Measurements from ENCODE around the gene CXCL11.
"Not testable (repeated sequence)": the region's sequence is repeated elsewhere in the genome, so short reads cannot be mapped to it uniquely, and the experiment has no call there.

The CXCL11 gene

GRCh38 chr4:76058302-76058701 lies 22.4 kb upstream of the CXCL11 start:
- Mint-ChIP-seq H3K4me1 (ENCODE audit: low read depth) (peaks cover 70% of the 10 kb centered on the region), H3K36me3 (ENCODE audit: low read depth) (no peaks in the 10 kb centered on the region), H3K27me3 (peaks cover 40% of the 10 kb centered on the region), H3K4me3 (peak overlapping the region; percentile 1), H3K27ac (peak overlapping the region; percentile 89), H3K9me3 (no peaks in the 10 kb centered on the region)
- DNase-seq, result no peak

DNA sequence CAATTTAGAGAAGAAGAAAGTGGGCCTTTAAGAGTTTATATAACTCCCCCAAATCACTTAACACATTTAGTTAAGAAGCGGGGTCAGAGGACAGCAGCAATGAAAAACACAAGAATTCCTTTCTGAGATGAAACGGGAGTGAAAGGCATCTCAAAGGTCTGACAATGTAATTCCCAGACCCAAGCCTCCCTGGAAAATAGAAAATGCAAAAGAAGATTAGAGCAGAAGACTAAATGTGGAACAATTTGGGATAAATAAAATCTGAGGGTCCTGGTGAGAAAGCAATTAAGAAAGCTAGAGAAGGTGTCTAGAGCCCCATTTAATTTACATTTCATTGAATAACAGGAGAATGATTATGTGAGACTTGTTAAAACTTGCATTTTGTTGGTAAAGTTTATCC lies 19.6 kb upstream of the CXCL11 start:
- no peaks in the 10 kb centered on the region for H3K9me3 Mint-ChIP-seq

GRCh38 chr4:76055016-76055415 lies 19.1 kb upstream of the CXCL11 start:
- DNase-seq, result no peak
- H3K9me3 Mint-ChIP-seq, result no peaks in the 10 kb centered on the region
- H3K36me3 Mint-ChIP-seq (ENCODE audit: low read depth), result no peaks in the 10 kb centered on the region
- no peak overlapping the region for H3K4me3 Mint-ChIP-seq
- H3K27me3 Mint-ChIP-seq, result peaks cover 24% of the 10 kb centered on the region
- H3K27ac Mint-ChIP-seq, result peak overlapping the region; percentile 8
- peaks cover 49% of the 10 kb centered on the region for H3K4me1 Mint-ChIP-seq (ENCODE audit: low read depth)

More for the DNA sequence above, 19.6 kb upstream of the CXCL11 start:
- Mint-ChIP-seq H3K27me3 (peaks cover 26% of the 10 kb centered on the region), H3K27ac (peak overlapping the region; percentile 8), H3K36me3 (ENCODE audit: low read depth) (no peaks in the 10 kb centered on the region), H3K4me3 (no peak overlapping the region), H3K4me1 (ENCODE audit: low read depth) (peaks cover 53% of the 10 kb centered on the region)
- DNase-seq, result no peak

DNA sequence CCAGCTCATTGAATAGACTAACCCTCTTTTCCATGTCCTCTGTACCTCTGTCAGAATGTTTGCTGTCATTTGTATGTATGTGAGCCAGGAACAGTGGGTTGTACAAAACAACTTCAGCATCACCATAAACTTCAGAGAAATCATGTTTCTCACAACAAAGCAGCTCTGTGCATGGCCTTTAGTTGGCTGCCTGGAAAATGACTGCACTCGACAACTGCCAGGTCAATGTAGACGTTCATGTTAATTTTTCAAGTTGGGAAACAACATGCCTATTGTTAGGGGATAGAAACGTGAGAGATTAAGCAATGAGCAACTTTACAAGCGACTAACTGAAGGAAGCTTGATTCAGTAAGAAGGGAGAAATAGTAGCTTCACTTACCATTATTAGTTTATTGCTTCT lies 17.9 kb upstream of the CXCL11 start:
- no peaks in the 10 kb centered on the region for H3K9me3 Mint-ChIP-seq
- peaks cover 28% of the 10 kb centered on the region for H3K27me3 Mint-ChIP-seq
- no peak overlapping the region for H3K27ac Mint-ChIP-seq
- H3K36me3 Mint-ChIP-seq (ENCODE audit: low read depth), result no peaks in the 10 kb centered on the region
- H3K4me1 Mint-ChIP-seq (ENCODE audit: low read depth), result peaks cover 36% of the 10 kb centered on the region
- no peak for DNase-seq
- no peak overlapping the region for H3K4me3 Mint-ChIP-seq

DNA sequence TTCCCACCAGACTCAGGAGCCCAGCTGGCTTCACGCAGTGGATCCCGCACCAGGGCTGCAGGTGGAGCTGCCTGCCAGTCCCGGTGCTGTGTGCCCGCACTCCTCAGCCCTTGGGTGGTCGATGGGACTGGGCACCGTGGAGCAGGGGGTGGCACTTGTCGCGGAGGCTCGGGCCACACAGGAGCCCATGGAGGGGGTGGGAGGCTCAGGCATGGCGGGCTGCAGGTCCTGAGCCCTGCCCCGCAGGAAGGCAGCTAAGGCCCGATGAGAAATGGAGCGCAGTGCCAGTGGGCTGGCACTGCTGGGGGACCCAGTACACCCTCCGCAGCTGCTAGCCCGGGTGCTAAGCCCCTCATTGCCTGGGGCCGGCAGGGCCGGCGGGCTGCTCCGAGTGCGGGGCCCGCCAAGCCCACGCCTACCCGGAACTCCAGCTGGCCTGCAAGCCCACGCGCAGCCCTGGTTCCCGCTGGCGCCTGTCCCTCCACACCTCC lies 14.7 kb upstream of the CXCL11 start:
- Mint-ChIP-seq H3K27me3 (peaks cover 21% of the 10 kb centered on the region), H3K4me1 (ENCODE audit: low read depth) (peaks cover 10% of the 10 kb centered on the region)
- H3K36me3 Mint-ChIP-seq (ENCODE audit: low read depth); H3K4me3 Mint-ChIP-seq; H3K27ac Mint-ChIP-seq; DNase-seq; H3K9me3 Mint-ChIP-seq: not testable (repeated sequence)

- H3K36me3 Mint-ChIP-seq (ENCODE audit: low read depth); DNase-seq; H3K9me3 Mint-ChIP-seq; H3K4me3 Mint-ChIP-seq; H3K27ac Mint-ChIP-seq; H3K4me1 Mint-ChIP-seq (ENCODE audit: low read depth): not testable (repeated sequence)
- peaks cover 15% of the 10 kb centered on the region for H3K27me3 Mint-ChIP-seq
Measured at GRCh38 chr4:76049860-76050416, 14.1 kb upstream of the CXCL11 start.

- not testable (repeated sequence) for H3K27ac Mint-ChIP-seq; H3K36me3 Mint-ChIP-seq (ENCODE audit: low read depth); H3K4me3 Mint-ChIP-seq; H3K9me3 Mint-ChIP-seq; DNase-seq
- Mint-ChIP-seq H3K4me1 (ENCODE audit: low read depth) (peaks cover 14% of the 10 kb centered on the region), H3K27me3 (peaks cover 13% of the 10 kb centered on the region)
Measured at GRCh38 chr4:76044686-76045085, 8.8 kb upstream of the CXCL11 start.

- not testable (repeated sequence) for DNase-seq; H3K27ac Mint-ChIP-seq; H3K27me3 Mint-ChIP-seq; H3K4me3 Mint-ChIP-seq; H3K36me3 Mint-ChIP-seq (ENCODE audit: low read depth); H3K9me3 Mint-ChIP-seq
- peaks cover 14% of the 10 kb centered on the region for H3K4me1 Mint-ChIP-seq (ENCODE audit: low read depth)
Measured at GRCh38 chr4:76043306-76043705, 7.4 kb upstream of the CXCL11 start.

- H3K4me3 Mint-ChIP-seq, result peak overlapping the region; percentile 33
- H3K27me3 Mint-ChIP-seq; H3K9me3 Mint-ChIP-seq; DNase-seq; H3K36me3 Mint-ChIP-seq (ENCODE audit: low read depth): not testable (repeated sequence)
- H3K4me1 Mint-ChIP-seq (ENCODE audit: low read depth), result peaks cover 14% of the 10 kb centered on the region
- peak overlapping the region; percentile 83 for H3K27ac Mint-ChIP-seq
Measured at GRCh38 chr4:76042241-76042998, 6.5 kb upstream of the CXCL11 start.

- H3K9me3 Mint-ChIP-seq, result no peaks in the 10 kb centered on the region
- H3K27ac Mint-ChIP-seq, result no peak overlapping the region
- peaks cover 6% of the 10 kb centered on the region for H3K4me1 Mint-ChIP-seq (ENCODE audit: low read depth)
- H3K36me3 Mint-ChIP-seq (ENCODE audit: low read depth), result no peaks in the 10 kb centered on the region
- no peak for DNase-seq
- H3K4me3 Mint-ChIP-seq, result no peak overlapping the region
- H3K27me3 Mint-ChIP-seq, result peaks cover 3% of the 10 kb centered on the region
Measured at GRCh38 chr4:76036855-76037254, 985 bp upstream of the CXCL11 start.

DNA sequence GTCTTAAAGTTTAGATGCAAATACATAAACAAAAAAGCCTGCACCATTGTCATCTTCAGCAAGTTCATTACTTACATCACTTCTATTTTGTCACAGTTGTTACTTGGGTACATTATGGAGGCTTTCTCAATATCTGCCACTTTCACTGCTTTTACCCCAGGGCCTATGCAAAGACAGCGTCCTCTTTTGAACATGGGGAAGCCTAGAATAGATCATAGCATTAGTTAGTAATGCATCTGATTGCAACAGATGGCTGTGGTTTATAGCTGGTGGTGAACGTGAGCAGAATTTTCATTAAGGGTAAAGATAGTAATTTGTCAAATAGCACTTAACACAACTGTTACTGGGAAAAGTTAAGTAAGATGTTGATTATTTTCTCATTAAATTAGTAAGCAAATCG lies 729 bp downstream of the CXCL11 start:
- Mint-ChIP-seq H3K4me3 (no peak overlapping the region), H3K27me3 (peaks cover 3% of the 10 kb centered on the region), H3K4me1 (ENCODE audit: low read depth) (peaks cover 3% of the 10 kb centered on the region), H3K9me3 (no peaks in the 10 kb centered on the region), H3K36me3 (ENCODE audit: low read depth) (no peaks in the 10 kb centered on the region), H3K27ac (no peak overlapping the region)
- DNase-seq, result no peak

- DNase-seq, result no peak
- H3K27ac Mint-ChIP-seq, result no peak overlapping the region
- H3K4me1 Mint-ChIP-seq (ENCODE audit: low read depth), result peaks cover 22% of the 10 kb centered on the region
- H3K27me3 Mint-ChIP-seq, result peaks cover 3% of the 10 kb centered on the region
- H3K4me3 Mint-ChIP-seq, result no peak overlapping the region
- H3K9me3 Mint-ChIP-seq, result no peaks in the 10 kb centered on the region
- no peaks in the 10 kb centered on the region for H3K36me3 Mint-ChIP-seq (ENCODE audit: low read depth)
Measured at GRCh38 chr4:76029300-76029699, 6.6 kb downstream of the CXCL11 start.

DNA sequence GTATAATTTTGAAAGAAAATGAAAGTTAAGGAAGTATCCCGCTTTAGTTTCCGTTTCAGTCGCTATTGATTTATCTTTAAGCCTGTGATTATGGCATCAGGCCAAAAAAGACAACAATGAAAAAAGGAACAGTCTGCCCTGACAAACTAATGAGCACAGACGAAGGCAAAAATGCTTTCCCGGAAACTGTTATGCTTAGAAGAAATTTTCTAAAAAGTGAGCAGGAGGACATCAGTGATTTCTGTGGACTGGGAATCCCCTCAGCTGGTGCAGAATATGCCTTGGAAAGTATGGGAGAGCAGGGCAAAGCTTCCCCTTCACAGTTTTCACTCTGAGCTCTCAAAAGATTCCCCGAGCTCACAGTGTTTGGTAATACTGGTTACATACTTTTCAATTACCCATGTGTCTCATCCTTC lies 7.5 kb downstream of the CXCL11 start:
- Mint-ChIP-seq H3K27ac (no peak overlapping the region), H3K9me3 (no peaks in the 10 kb centered on the region), H3K4me1 (ENCODE audit: low read depth) (peaks cover 31% of the 10 kb centered on the region), H3K4me3 (peak overlapping the region; percentile 6), H3K27me3 (no peaks in the 10 kb centered on the region), H3K36me3 (ENCODE audit: low read depth) (no peaks in the 10 kb centered on the region)
- DNase-seq, result no peak

DNA sequence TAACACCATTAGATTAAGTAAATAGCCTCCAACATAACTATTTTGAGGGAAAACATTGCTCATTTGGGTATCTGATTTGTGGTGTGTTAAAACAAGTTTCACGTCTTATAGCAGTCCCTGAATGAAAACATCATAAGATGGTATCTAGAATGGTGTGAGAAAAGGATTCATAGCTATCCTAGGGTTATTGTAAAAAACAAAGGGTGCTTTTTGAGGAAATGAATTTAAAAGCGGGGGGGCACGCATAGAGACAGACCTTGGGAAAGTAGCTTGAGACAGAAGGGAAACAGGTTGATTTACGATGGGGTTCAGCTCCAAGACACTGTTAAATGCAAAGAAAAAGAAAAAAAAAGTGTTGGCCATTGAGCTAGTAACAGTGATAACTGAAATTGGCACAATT lies 11.8 kb downstream of the CXCL11 start:
- no peak for DNase-seq
- Mint-ChIP-seq H3K27ac (peak overlapping the region; percentile 63), H3K4me3 (no peak overlapping the region), H3K4me1 (ENCODE audit: low read depth) (peaks cover 36% of the 10 kb centered on the region), H3K9me3 (no peaks in the 10 kb centered on the region), H3K27me3 (peaks cover 4% of the 10 kb centered on the region), H3K36me3 (ENCODE audit: low read depth) (no peaks in the 10 kb centered on the region)

DNA sequence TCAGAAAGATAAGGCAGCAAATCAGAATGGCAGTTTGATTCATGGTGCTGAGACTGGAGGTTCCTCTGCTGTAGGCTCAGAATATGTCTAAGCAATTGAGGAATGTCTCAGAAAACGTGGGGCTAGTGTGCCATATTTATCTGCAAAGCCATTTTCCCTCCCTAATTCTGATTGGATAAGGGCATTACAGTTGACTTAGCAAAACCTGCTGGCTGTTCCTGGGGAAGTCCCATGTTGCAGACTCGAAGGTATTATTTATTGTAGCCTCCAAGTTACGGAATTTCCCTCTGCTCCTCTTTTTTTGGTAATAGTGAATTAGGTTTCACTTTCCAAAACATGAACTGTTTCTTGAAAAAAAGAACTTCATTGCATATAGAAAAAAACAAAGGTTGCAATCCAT lies 12.5 kb downstream of the CXCL11 start, which contains the start of gene CXCL10:
CXCL10 (minus strand) TSS at position 109 of the 400 bp plus-strand sequence; CDS start at position 43, 66 bp downstream.
- H3K9me3 Mint-ChIP-seq, result no peaks in the 10 kb centered on the region
- H3K36me3 Mint-ChIP-seq (ENCODE audit: low read depth), result no peaks in the 10 kb centered on the region
- peaks cover 4% of the 10 kb centered on the region for H3K27me3 Mint-ChIP-seq
- DNase-seq, result no peak
- H3K4me3 Mint-ChIP-seq, result no peak within 1 kb of the TSS
- H3K27ac Mint-ChIP-seq, result peak within 1 kb of the TSS; percentile 63
- peaks cover 32% of the 10 kb centered on the region for H3K4me1 Mint-ChIP-seq (ENCODE audit: low read depth)
